AG09309 (cell line): ENCODE measurements around the gene NADSYN1.

ENCODE experiments used
- DNase-seq: peaks from one replicate; pipeline ENCODE4 v3.0.0-alpha.2; 2010; ENCODE audit warnings: low read depth
- H3K4me3 ChIP-seq: 2 replicates; pipeline ENCODE4 v1.5.1; 2011; ENCODE audit warnings: mild to moderate bottlenecking, low read depth, low read length, moderate library complexity; ENCODE audit not compliant: control insufficient read depth
- CTCF ChIP-seq: IDR thresholded peaks from 2 replicates; pipeline ENCODE4 v1.5.1; 2011; ENCODE audit warnings: mild to moderate bottlenecking, low read depth, low read length, inconsistent platforms; ENCODE audit not compliant: insufficient read depth, control insufficient read depth; ENCODE audit errors: missing control alignments

The NADSYN1 gene

GRCh38 chr11:71496421-71496820 is 43.4 kb downstream of the NADSYN1 start:
- no peak for DNase-seq
- no peak overlapping the region for H3K4me3 ChIP-seq
- TF ChIP-seq CTCF: no peak

- no peak for TF ChIP-seq CTCF
- no peak for DNase-seq
- no peak overlapping the region for H3K4me3 ChIP-seq
Observed at GRCh38 chr11:71498091-71498490, 45.1 kb downstream of the NADSYN1 start.

GRCh38 chr11:71499125-71499524 is 46.1 kb downstream of the NADSYN1 start:
- DNase-seq: no peak
- TF ChIP-seq CTCF: no peak
- H3K4me3 ChIP-seq: no peak overlapping the region

GRCh38 chr11:71499546-71499945 is 46.5 kb downstream of the NADSYN1 start:
- no peak overlapping the region for H3K4me3 ChIP-seq
- DNase-seq: no peak
- no peak for TF ChIP-seq CTCF

GRCh38 chr11:71500601-71501021 is 47.6 kb downstream of the NADSYN1 start:
- DNase-seq: no peak
- H3K4me3 ChIP-seq: no peak overlapping the region
- TF ChIP-seq CTCF: no peak

- no peak overlapping the region for H3K4me3 ChIP-seq
- DNase-seq: no peak
- no peak for TF ChIP-seq CTCF
Observed at GRCh38 chr11:71501071-71501985, 48.3 kb downstream of the NADSYN1 start.

- TF ChIP-seq CTCF: no peak
- no peak for DNase-seq
Observed at GRCh38 chr11:71502026-71502425, 49.0 kb downstream of the NADSYN1 start.

More at GRCh38 chr11:71502026-71502425, 49.0 kb downstream of the NADSYN1 start:
- H3K4me3 ChIP-seq: no peak overlapping the region
